H9 (cell line): Measurements from ENCODE around the gene ACTN3. TPM values are rescaled to one million over a fixed set of nuclear protein-coding genes. Genes with fewer than 3 reads are reported as not detected.

ENCODE experiments used
- DNase-seq: peaks from one replicate; pipeline ENCODE4 v3.0.0-alpha.2; 2017
- H2AFZ ChIP-seq: one replicate; pipeline ENCODE4 v1.6.1; 2013; ENCODE audit warnings: mild to moderate bottlenecking, low read length, control low read depth, moderate library complexity
- H2AK5ac ChIP-seq: 2 replicates; pipeline ENCODE4 v1.6.1; 2013; ENCODE audit warnings: low read length, control low read depth, mixed read lengths; ENCODE audit not compliant: insufficient read length
- H2BK120ac ChIP-seq: one replicate; pipeline ENCODE4 v1.6.1; 2013; ENCODE audit warnings: low read depth, mild to moderate bottlenecking, low read length, control low read depth, inconsistent platforms; ENCODE audit not compliant: poor library complexity, severe bottlenecking
- H2BK12ac ChIP-seq: 2 replicates; pipeline ENCODE4 v1.6.1; 2013; ENCODE audit warnings: low read length, control low read depth, mixed read lengths, low read depth; ENCODE audit not compliant: insufficient read length
- H2BK15ac ChIP-seq: 2 replicates; pipeline ENCODE4 v1.6.1; 2013; ENCODE audit warnings: low read depth, low read length, control low read depth
- H2BK20ac ChIP-seq: one replicate; pipeline ENCODE4 v1.6.1; 2013; ENCODE audit warnings: low read depth, mild to moderate bottlenecking, low read length, control low read depth, inconsistent platforms; ENCODE audit not compliant: poor library complexity, severe bottlenecking
- H2BK5ac ChIP-seq: 2 replicates; pipeline ENCODE4 v1.6.1; 2013; ENCODE audit warnings: low read length, control low read depth, mixed read lengths; ENCODE audit not compliant: insufficient read length
- H3K14ac ChIP-seq: 2 replicates; pipeline ENCODE4 v1.6.1; 2013; ENCODE audit warnings: low read length, control low read depth; ENCODE audit not compliant: insufficient read depth
- H3K18ac ChIP-seq: 2 replicates; pipeline ENCODE4 v1.6.1; 2013; ENCODE audit warnings: low read depth, mild to moderate bottlenecking, mixed read lengths, low read length, control low read depth; ENCODE audit not compliant: insufficient read length
- H3K23ac ChIP-seq: 2 replicates; pipeline ENCODE4 v1.6.1; 2013; ENCODE audit warnings: low read length, control low read depth, mixed read lengths, low read depth; ENCODE audit not compliant: insufficient read length
- H3K23me2 ChIP-seq: 2 replicates; pipeline ENCODE4 v1.6.1; 2013; ENCODE audit warnings: low read depth, mild to moderate bottlenecking, mixed read lengths, low read length, control low read depth; ENCODE audit not compliant: insufficient read length, poor library complexity, severe bottlenecking
- H3K27ac ChIP-seq: 2 replicates; pipeline ENCODE4 v1.5.1; 2013; ENCODE audit warnings: low read length, control low read depth, mixed read lengths, low read depth; ENCODE audit not compliant: insufficient read length
- H3K27me3 ChIP-seq: 2 replicates; pipeline ENCODE4 v1.6.1; 2013; ENCODE audit warnings: low read length, control low read depth, inconsistent platforms; ENCODE audit not compliant: insufficient read depth
- H3K4ac ChIP-seq: 2 replicates; pipeline ENCODE4 v1.6.1; 2013; ENCODE audit warnings: low read depth, mild to moderate bottlenecking, control low read depth, inconsistent platforms, low read length, moderate library complexity
- H3K4me1 ChIP-seq: 2 replicates; pipeline ENCODE4 v1.6.1; 2013; ENCODE audit warnings: low read length, control low read depth, inconsistent platforms; ENCODE audit not compliant: insufficient read depth
- H3K4me2 ChIP-seq: 2 replicates; pipeline ENCODE4 v1.6.1; 2013; ENCODE audit warnings: low read length, control low read depth, mixed read lengths; ENCODE audit not compliant: insufficient read length, insufficient read depth
- H3K56ac ChIP-seq: 2 replicates; pipeline ENCODE4 v1.6.1; 2013; ENCODE audit warnings: low read depth, mild to moderate bottlenecking, mixed read lengths, low read length, control low read depth; ENCODE audit not compliant: insufficient read length
- H3K79me1 ChIP-seq: 2 replicates; pipeline ENCODE4 v1.6.1; 2013; ENCODE audit warnings: low read depth, mild to moderate bottlenecking, moderate library complexity, low read length, control low read depth, inconsistent platforms; ENCODE audit not compliant: insufficient read depth, poor library complexity, severe bottlenecking
- H3K79me2 ChIP-seq: 2 replicates; pipeline ENCODE4 v1.6.1; 2013; ENCODE audit warnings: low read length, control low read depth, inconsistent platforms; ENCODE audit not compliant: insufficient read depth
- H3K9ac ChIP-seq: 2 replicates; pipeline ENCODE4 v1.6.1; 2013; ENCODE audit warnings: low read length, control low read depth, mixed read lengths; ENCODE audit not compliant: insufficient read length; ENCODE audit errors: extremely low read depth
- H3K9me3 ChIP-seq: one replicate; pipeline ENCODE4 v1.6.1; 2013; ENCODE audit warnings: low read depth, low read length, inconsistent platforms; ENCODE audit not compliant: control insufficient read depth
- H3T11ph ChIP-seq: one replicate; pipeline ENCODE4 v1.6.1; 2013; ENCODE audit warnings: mild to moderate bottlenecking, low read length, control low read depth, inconsistent platforms
- H4K20me1 ChIP-seq: one replicate; pipeline ENCODE4 v1.6.1; 2013; ENCODE audit not compliant: control insufficient read depth, insufficient read length, insufficient read depth
- H4K5ac ChIP-seq: 2 replicates; pipeline ENCODE4 v1.6.1; 2013; ENCODE audit warnings: low read depth, mild to moderate bottlenecking, mixed read lengths, low read length, control low read depth; ENCODE audit not compliant: insufficient read length
- H4K8ac ChIP-seq: replicated peaks from 2 replicates; pipeline ENCODE4 v1.6.1; 2013; ENCODE audit warnings: low read length, control low read depth, mixed read lengths, low read depth; ENCODE audit not compliant: insufficient read length
- H4K91ac ChIP-seq: 2 replicates; pipeline ENCODE4 v1.6.1; 2013; ENCODE audit warnings: low read depth, mild to moderate bottlenecking, moderate library complexity, mixed read lengths, low read length, control low read depth; ENCODE audit not compliant: insufficient read length
- H3K27ac Mint-ChIP-seq, 3 experiments: 2 replicates in 2 of 3; 3 replicates in 1 of 3; pipeline ENCODE4 v1.8.0; 2020 to 2021; ENCODE audit warnings: mixed read lengths in 3 of 3, mild to moderate bottlenecking in 1 of 3, moderate library complexity in 1 of 3
- H3K27me3 Mint-ChIP-seq: 2 replicates; pipeline ENCODE4 v1.8.0; 2021; ENCODE audit warnings: low read depth, mild to moderate bottlenecking, moderate library complexity, mixed read lengths
- H3K36me3 Mint-ChIP-seq, 3 experiments: 2 replicates in 2 of 3; 3 replicates in 1 of 3; pipeline ENCODE4 v1.8.0; 2020 to 2021; ENCODE audit warnings: low read depth in 3 of 3, mixed read lengths in 3 of 3; ENCODE audit not compliant: insufficient read depth in 1 of 3
- H3K4me1 Mint-ChIP-seq, 2 experiments: 2 replicates each; pipeline ENCODE4 v1.8.0; 2020; ENCODE audit warnings: mixed read lengths in 2 of 2
- H3K4me3 Mint-ChIP-seq, 2 experiments: 2 replicates in 1 of 2; 3 replicates in 1 of 2; pipeline ENCODE4 v1.8.0; 2020 to 2021; ENCODE audit warnings: mild to moderate bottlenecking in 2 of 2, mixed read lengths in 2 of 2, moderate library complexity in 1 of 2
- H3K9me3 Mint-ChIP-seq, 2 experiments: 2 replicates in 1 of 2; 3 replicates in 1 of 2; pipeline ENCODE4 v1.8.0; 2020; ENCODE audit warnings: mild to moderate bottlenecking in 2 of 2, mixed read lengths in 2 of 2, moderate library complexity in 1 of 2
- CTCF ChIP-seq: fragments of 200-600 bp; sonication (generic); conservative IDR thresholded peaks from 3 replicates; pipeline ENCODE4 v1.8.0; 2021; ENCODE audit warnings: antibody characterized with exemption, mild to moderate bottlenecking
- WGBS: extraction: QIAGEN DNeasy Blood & Tissue Kit; methylation state at CpG from one replicate; pipeline ENCODE4 v1.1.7; 2013; ENCODE audit warnings: missing lambda C conversion rate, low lambda C conversion rate, mixed read lengths; ENCODE audit not compliant: insufficient read length; ENCODE audit errors: extremely low coverage; 5-methylcytosine and 5-hydroxymethylcytosine counted together
- total RNA-seq: library from RNA; stranded (reverse); gene quantifications from 2 replicates; pipeline ENCODE4 v1.2.1, GENCODE V29; 2021

ACTN3 gene
- total RNA-seq, 1 experiment from 2014 or later, result 45.7 TPM

- H3K27me3 ChIP-seq, result no peaks in the 10 kb centered on the region
- H2BK12ac ChIP-seq, result no peak overlapping the region
- H3K14ac ChIP-seq, result peak overlapping the region; percentile 58; the same call in 1 of the 2 replicates
- Mint-ChIP-seq H3K36me3 (peaks cover 7 to 23% (median 10%) of the 10 kb centered on the region in 3 experiments), H3K27me3 (peaks cover 6% of the 10 kb centered on the region), H3K4me1 (peaks cover 33% of the 10 kb centered on the region in 2 experiments), H3K4me3 (no peak overlapping the region), H3K9me3 (peaks cover 15 to 21% of the 10 kb centered on the region in 2 experiments), H3K27ac (peak overlapping the region; percentile 96 to 100 (median 98); a peak in 6 of 7 replicates)
- no peak for DNase-seq
- no peaks in the 10 kb centered on the region for H3K9me3 ChIP-seq
- H3K9ac ChIP-seq, result no peak overlapping the region
- no peak overlapping the region for H2AFZ ChIP-seq
- no peak overlapping the region for H4K91ac ChIP-seq
- no peak overlapping the region for H2AK5ac ChIP-seq
- no peak overlapping the region for H3K27ac ChIP-seq
- H4K8ac ChIP-seq, result no peak overlapping the region
- no peak for TF ChIP-seq CTCF
- H3K79me2 ChIP-seq, result no peaks in the 10 kb centered on the region
- no peak overlapping the region for H3K23ac ChIP-seq
- H2BK120ac ChIP-seq, result no peak overlapping the region
- H2BK20ac ChIP-seq, result no peak overlapping the region
- no peak overlapping the region for H3K4me2 ChIP-seq
- H3K4ac ChIP-seq, result no peak overlapping the region
- H3K18ac ChIP-seq, result peak overlapping the region; percentile 34
- no peak overlapping the region for H3T11ph ChIP-seq
- H4K20me1 ChIP-seq, result no peaks in the 10 kb centered on the region
- H2BK5ac ChIP-seq, result no peak overlapping the region
- H3K79me1 ChIP-seq, result no peaks in the 10 kb centered on the region
- H2BK15ac ChIP-seq, result no peak overlapping the region
- no peak overlapping the region for H4K5ac ChIP-seq
- no peak overlapping the region for H3K56ac ChIP-seq
- peaks cover 11% of the 10 kb centered on the region for H3K4me1 ChIP-seq
- WGBS, result no CpG with 5 or more reads among the region's 7 CpGs
- no peaks in the 10 kb centered on the region for H3K23me2 ChIP-seq
These were observed 22.4 kb downstream of the ACTN3 start for GRCh38 chr11:66569076-66569475.
